ENCODE measurements around the gene AHCYL1.
A peak's percentile ranks its signal among the peaks of the same experiment; 100 is the strongest.

AHCYL1 gene

DNA sequence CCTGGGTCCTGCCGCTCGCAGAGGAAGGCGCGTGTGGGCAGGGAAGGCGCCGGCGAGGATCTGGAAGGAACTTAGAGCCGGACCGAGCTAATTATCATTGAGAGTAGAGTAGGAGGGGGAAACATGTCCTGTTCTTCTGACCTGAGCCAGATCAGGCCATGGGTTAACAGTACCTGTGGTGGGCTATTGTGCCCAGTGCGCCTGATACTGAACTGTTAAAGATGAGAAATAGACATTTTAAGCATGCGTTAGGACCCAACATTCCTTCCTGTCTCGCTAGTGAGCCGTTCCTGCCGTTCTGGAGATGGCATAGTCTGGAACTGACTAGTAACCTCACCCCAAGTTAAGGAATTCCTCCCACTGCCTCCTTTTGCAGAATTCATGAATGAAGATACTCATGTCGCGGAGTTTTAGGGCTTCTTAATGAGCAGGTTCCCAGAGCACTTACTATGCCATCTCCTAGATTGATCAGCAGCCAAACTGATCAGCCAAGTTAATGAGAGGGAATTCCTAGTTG lies 50.7 kb downstream of the AHCYL1 start:
- no peak for DNase-seq (ENCODE audit: low read depth in 2 of 2)

DNA sequence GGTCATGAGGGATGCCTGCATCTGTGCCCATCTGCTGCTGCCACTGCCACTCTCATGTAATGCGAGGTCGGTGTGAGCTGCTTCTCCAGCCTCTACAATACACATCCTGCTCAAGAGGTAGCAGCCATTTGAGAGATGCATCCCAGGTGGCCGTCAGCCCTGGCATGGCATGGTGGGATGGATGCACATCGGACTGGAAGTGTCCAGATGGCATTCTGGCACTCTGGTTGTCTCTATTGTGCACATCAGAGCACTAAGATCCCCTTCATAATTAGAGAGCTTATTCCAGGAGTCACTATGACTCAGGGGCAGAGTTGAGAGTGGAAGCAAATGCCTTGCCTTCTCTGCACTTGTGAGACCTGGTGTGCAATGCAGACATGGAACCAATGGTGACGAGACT lies 53.7 kb downstream of the AHCYL1 start:
- DNase-seq (ENCODE audit: low read depth in 2 of 2), result no peak

DNA sequence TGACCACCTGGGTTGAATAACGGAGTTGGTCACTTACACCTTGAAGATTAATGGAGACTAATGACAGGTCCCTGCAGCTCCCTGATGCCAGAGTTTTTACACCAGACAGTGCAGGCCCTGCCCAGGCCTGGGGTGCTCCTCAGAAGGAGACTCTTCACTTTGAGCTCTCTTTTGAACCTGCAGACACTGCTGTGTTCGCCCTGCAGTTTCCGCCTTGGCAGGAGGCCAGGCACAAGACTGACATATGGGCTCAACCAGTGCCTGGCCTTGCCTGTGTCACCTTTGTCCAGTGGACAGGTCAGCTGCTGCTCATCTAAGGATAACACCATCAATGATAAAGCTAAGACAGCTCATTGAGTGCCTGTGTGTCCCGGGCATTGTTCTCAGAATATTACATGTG lies 55.1 kb downstream of the AHCYL1 start:
- no peak for DNase-seq (ENCODE audit: low read depth in 2 of 2)

DNA sequence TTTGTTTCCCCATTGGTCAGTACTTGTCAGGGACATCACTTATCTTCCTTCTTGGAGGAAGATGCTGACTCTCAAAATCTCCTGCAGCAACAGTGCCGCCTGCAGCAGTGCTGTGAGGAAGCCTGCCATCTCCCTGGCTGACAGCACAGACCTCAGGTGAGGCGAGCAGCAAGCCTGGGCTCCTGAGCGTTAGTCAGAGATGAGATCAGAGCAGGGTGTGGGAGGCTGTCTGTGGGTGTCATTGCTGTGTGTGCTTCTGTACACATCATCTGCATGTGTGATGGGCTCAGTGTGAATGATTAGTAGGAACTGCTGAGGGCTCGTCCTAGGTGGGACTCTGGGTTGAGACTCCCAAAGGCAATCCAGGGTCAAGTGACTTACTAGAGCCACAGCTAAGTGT lies 56.0 kb downstream of the AHCYL1 start:
- peak; percentile 18 to 49 for DNase-seq (ENCODE audit: low read depth in 2 of 2)

GRCh38 chr1:110043016-110043415 lies 58.5 kb downstream of the AHCYL1 start:
- DNase-seq (ENCODE audit: low read depth in 2 of 2), result no peak

DNA sequence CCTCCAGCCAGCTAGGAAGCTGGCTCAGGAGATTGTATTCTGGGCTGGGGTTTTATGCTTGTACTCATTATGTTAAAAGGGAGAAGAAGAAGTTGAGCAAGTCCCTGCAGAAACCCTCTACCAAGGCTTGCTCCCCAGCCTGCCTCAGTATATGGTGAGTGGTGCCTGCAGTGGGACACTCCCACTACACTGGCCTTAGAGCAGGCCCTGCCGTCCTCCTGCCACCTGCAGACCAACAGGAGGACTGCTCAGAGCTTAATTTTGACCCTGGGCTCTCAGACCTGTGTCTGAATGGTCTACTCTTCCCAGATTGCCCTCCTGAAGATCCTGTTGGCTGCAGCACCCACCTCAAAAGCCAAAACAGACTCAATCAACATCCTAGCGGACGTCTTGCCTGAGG lies 62.9 kb downstream of the AHCYL1 start:
- no peak for DNase-seq (ENCODE audit: low read depth in 2 of 2)

GRCh38 chr1:110048240-110048639 lies 63.7 kb downstream of the AHCYL1 start:
- no peak for DNase-seq (ENCODE audit: low read depth in 2 of 2)

DNA sequence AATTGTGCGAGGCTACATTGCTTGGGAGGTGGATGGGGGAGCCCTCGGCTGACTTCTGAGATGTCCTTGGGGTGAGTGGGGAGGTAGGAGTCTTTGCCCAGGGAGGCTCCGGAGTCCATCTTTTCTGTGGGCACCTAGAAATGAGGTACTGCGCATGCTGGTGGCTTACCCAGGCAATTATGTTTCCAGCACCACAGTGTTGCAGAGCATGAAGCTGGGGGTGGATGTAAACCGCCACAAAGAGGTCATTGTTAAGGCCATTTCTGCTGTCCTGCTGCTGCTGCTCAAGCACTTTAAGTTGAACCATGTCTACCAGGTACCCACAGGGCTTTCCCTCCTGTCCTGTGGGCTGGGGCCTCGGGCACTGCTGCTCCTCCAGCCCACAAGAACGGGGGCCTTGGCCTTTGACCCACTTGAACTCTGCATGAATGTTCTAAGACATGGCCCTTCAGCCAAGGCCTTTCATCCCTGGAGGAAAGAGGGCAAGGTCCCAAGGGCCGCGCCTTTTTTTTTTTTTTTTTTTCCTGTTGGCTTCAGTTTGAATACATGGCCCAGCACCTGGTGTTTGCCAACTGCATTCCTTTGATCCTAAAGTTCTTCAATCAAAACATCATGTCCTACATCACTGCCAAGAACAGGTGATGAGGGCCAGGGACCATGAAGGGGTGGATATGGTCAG lies 64.5 kb downstream of the AHCYL1 start:
- no peak for DNase-seq (ENCODE audit: low read depth in 2 of 2)

- DNase-seq (ENCODE audit: low read depth in 2 of 2), result no peak
Observed at GRCh38 chr1:110049801-110050601, 65.4 kb downstream of the AHCYL1 start.

DNA sequence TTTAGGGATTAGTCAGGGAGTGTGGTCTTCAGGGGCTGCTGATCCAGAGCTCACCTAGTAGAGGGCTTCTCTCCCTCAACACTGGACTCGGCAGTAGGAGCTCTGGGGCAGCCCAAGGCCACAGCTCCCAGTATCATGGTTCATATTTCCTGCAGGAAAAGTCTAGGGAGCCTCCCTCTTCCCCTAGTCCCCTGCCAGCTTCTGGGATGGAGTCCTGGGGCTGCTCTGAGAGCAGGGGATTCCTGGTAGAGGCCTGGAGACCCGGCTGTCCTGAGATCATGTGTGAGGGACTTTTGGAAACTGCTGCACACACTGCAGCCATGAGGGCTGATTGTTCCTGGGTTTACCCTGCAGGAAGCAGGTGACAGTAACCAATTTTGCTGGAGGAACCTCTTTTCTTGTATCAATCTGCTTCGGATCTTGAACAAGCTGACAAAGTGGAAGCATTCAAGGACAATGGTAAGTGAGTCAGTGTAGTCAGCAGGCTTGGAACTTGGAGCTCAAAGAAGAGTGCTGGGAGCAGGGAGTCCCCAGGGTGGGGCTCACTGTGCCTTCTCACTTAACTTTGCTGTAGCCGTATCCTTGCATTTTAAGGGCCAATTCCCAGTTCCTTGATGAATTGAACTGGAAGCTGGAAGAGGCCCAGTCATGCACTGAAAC lies 66.2 kb downstream of the AHCYL1 start:
- DNase-seq (ENCODE audit: low read depth in 2 of 2), result no peak

DNA sequence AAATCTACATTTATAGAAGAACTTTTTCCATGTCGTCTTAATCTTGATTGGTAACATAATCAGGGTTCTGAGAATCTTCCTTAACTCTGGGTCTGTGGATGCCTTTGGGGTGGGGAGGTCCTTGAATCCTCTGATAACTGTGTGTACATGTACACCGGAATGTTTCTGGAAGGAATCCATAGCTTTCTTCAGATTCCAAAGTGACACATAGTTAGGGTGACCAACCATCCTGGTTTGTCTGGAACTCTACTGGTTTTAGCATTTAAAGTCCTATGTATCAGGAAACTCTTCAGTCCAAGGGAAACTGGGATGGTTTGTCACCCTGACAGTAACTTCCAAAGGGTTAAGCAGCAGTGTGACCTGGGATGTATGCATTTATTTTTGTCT lies 66.7 kb downstream of the AHCYL1 start:
- no peak for DNase-seq (ENCODE audit: low read depth in 2 of 2)

DNA sequence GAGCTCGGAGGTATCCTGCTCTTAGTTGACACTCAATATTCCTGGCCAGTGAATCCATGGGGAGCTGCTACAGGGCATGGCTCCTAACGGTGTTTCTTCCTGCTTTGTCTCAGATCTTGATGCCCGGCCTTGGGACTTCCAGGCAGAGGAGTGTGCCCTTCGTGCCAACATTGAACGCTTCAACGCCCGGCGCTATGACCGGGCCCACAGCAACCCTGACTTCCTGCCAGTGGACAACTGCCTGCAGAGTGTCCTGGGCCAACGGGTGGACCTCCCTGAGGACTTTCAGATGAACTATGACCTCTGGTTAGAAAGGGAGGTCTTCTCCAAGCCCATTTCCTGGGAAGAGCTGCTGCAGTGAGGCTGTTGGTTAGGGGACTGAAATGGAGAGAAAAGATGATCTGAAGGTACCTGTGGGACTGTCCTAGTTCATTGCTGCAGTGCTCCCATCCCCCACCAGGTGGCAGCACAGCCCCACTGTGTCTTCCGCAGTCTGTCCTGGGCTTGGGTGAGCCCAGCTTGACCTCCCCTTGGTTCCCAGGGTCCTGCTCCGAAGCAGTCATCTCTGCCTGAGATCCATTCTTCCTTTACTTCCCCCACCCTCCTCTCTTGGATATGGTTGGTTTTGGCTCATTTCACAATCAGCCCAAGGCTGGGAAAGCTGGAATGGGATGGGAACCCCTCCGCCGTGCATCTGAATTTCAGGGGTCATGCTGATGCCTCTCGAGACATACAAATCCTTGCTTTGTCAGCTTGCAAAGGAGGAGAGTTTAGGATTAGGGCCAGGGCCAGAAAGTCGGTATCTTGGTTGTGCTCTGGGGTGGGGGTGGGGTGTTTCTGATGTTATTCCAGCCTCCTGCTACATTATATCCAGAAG lies 69.2 kb downstream of the AHCYL1 start:
- peak; percentile 43 to 44 for DNase-seq (ENCODE audit: low read depth in 2 of 2)

- DNase-seq (ENCODE audit: low read depth in 2 of 2), result no peak
Observed at GRCh38 chr1:110055493-110056284, 71.1 kb downstream of the AHCYL1 start.

GRCh38 chr1:110056285-110056683 lies 71.7 kb downstream of the AHCYL1 start:
- no peak for DNase-seq (ENCODE audit: low read depth in 2 of 2)

GRCh38 chr1:110056776-110057175 lies 72.2 kb downstream of the AHCYL1 start:
- no peak for DNase-seq (ENCODE audit: low read depth in 2 of 2)

GRCh38 chr1:110057963-110058518 lies 73.5 kb downstream of the AHCYL1 start:
- DNase-seq (ENCODE audit: low read depth in 2 of 2), result no peak

GRCh38 chr1:110058591-110058990 lies 74.0 kb downstream of the AHCYL1 start:
- no peak for DNase-seq (ENCODE audit: low read depth in 2 of 2)

DNA sequence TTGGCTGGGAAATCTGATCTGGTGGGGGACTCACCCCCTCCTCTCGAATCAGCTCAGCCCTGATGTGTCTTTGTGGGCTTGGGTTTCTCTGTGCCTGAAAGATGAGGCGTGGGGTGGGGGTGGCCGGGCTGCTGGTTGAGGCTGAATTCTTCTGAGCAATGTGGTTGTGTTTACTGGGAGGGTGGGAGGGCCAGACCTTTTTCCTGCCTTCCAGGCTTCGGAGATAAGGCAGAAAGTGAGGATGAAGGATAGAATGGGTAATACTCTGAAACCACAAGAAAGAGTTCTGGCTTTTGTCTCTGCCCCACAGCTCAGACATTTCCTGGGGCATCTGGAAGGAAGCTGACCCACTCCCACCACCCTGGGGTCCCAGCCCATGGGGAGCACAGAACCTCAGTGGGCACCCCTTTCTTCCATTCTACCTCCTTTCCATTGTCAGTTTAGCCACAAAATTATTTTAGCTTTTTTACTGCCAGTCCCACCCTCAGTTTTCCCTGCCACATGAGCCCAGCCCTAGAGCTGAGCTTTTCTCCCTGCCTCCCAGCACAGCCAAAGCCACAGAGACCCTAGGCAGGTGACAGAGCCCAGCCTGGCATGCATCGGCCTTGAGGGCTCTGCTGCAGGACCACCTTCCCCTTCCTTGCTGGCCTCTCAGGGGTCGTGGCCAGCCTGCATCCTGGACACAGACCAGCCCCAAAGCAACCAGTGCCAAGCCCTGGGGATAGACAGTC lies 74.7 kb downstream of the AHCYL1 start:
- DNase-seq (ENCODE audit: low read depth in 2 of 2), result no peak

DNA sequence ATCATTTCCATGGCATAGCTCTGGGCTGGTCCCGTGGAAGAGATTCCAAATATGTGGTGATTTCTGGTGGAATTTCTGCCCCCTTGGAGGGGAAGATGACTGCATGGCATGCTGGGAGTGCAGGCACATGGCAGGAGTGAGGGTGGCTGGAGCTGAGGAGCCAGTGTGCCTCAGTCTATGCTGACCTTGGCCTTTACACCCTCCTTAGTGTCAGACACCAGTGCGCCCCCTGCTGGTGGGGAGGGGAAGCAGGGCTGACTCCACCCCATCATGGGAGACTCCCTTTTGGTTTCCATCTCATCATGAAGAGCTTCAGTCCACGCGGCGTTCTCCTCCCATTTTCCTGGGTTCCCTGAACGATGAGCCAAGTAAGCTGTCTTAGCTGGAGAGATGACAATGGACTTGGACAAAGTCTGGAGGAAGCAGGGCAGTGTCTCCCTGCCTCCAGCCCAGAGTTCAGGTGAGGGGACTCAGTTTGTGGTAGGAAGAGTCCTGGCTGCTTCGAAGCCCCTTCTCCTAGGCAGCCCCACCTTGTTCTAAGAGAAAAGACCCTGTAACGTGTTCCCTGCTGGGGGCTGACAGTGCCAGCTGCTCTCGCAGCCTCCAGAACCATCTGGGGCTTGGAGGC lies 75.6 kb downstream of the AHCYL1 start:
- peak; percentile 46 for DNase-seq (ENCODE audit: low read depth in 2 of 2)

All from stimulated activated CD8-positive, alpha-beta memory T cell treated with anti-CD3 and anti-CD28 coated beads, Interleukin-7, amount 100 ng/mL, for 4 hours (primary cell).